HCT116 (cell line): ENCODE data around the gene HERC2. TPM values are rescaled to one million over a fixed set of nuclear protein-coding genes. Genes with fewer than 3 reads are reported as not detected.

Experiments
- ATAC-seq: fragments of 200-7000 bp; cut with Tn5 transposase; 2 replicates; pipeline ENCODE4 v1.9.1; 2020; ENCODE audit warnings: mild to moderate bottlenecking, moderate library complexity
- BruUV-seq: library from RNA; stranded (reverse); fragments of 400-500 nt; replicated peaks from 2 replicates; lab custom pipeline; 2021; lab: Mats Ljungman, UMichigan
- CTCF ChIA-PET: fragments of 300-600 bp; sonication (Branson Sonifier 250); formaldehyde crosslinking; loops from one replicate; lab custom pipeline; 2021; ENCODE audit warnings: antibody characterized with exemption; lab: Charles Lee
- POLR2A ChIA-PET: fragments of 300-600, 350-600 bp; sonication (Branson Sonifier 250); formaldehyde crosslinking; loops from one replicate; lab custom pipeline; 2021; ENCODE audit warnings: antibody characterized with exemption; lab: Charles Lee
- RAD21 ChIA-PET, 2 experiments: fragments of 300-600 bp; sonication (Branson Sonifier 250); formaldehyde crosslinking; loops; one replicate each; lab custom pipeline; 2023; ENCODE audit warnings: low total read pairs in 2 of 2; ENCODE audit not compliant: uncharacterized antibody in 2 of 2, unreplicated experiment in 2 of 2, low non-redundant PET in 1 of 2; lab: Charles Lee
- DNase-seq: peaks from one replicate; pipeline ENCODE4 v3.0.0-alpha.2; 2010; ENCODE audit warnings: low read depth, low spot score
- H2AFZ ChIP-seq: fragments of 200-600 bp; shearing (Covaris generic), sonication (generic); 2 replicates; pipeline ENCODE4 v1.6.1; 2017; ENCODE audit warnings: low read depth, mixed run types, mixed read lengths, antibody characterized with exemption, low read length; ENCODE audit not compliant: poor library complexity, severe bottlenecking
- H3K27ac ChIP-seq: 2 replicates; pipeline ENCODE4 v1.5.1; 2012; ENCODE audit warnings: low read depth, low read length
- H3K27me3 ChIP-seq: fragments of 200-600 bp; sonication (generic); 2 replicates; pipeline ENCODE4 v1.6.1; 2016; ENCODE audit warnings: mixed run types, low read length, mixed read lengths; ENCODE audit not compliant: insufficient read depth
- H3K36me3 ChIP-seq, 2 experiments: fragments of 200-500 bp in 1 of 2; fragments of 200-600 bp in 1 of 2; sonication (Bioruptor generic) in 1 of 2; sonication (generic) in 1 of 2; 2 replicates each; pipeline versions ENCODE4 v1.5.1 to v1.6.1; 2014 to 2016; ENCODE audit warnings: low read length in 2 of 2, inconsistent platforms in 1 of 2, mixed read lengths in 1 of 2, mixed run types in 1 of 2; ENCODE audit not compliant: insufficient read depth in 2 of 2, control insufficient read depth in 1 of 2
- H3K4me1 ChIP-seq, 2 experiments: fragments of 200-600 bp in 1 of 2; sonication (generic) in 1 of 2; 2 replicates each; pipeline versions ENCODE4 v1.5.1 to v1.6.1; 2012 to 2017; ENCODE audit warnings: low read length in 2 of 2, inconsistent platforms in 1 of 2, mild to moderate bottlenecking in 1 of 2, mixed read lengths in 1 of 2, mixed run types in 1 of 2, moderate library complexity in 1 of 2; ENCODE audit not compliant: insufficient read depth in 2 of 2, control insufficient read depth in 1 of 2
- H3K4me2 ChIP-seq: fragments of 200-600 bp; sonication (generic); 2 replicates; pipeline ENCODE4 v1.6.1; 2017; ENCODE audit warnings: mixed run types, low read length, mixed read lengths
- H3K4me3 ChIP-seq, 2 experiments: fragments of 200-600 bp in 1 of 2; sonication (generic) in 1 of 2; replicated peaks in 1 of 2; 2 replicates each; pipeline ENCODE4 v1.5.1; 2011 to 2016; ENCODE audit warnings: low read length in 2 of 2, control low read depth in 1 of 2, low read depth in 1 of 2, mild to moderate bottlenecking in 1 of 2, mixed read lengths in 1 of 2, mixed run types in 1 of 2
- H3K79me2 ChIP-seq: fragments of 200-600 bp; sonication (generic); 2 replicates; pipeline ENCODE4 v1.6.1; 2017; ENCODE audit warnings: mild to moderate bottlenecking, mixed run types, low read length, moderate library complexity, mixed read lengths; ENCODE audit not compliant: insufficient read depth
- H3K9ac ChIP-seq: fragments of 200-600 bp; sonication (generic); 2 replicates; pipeline ENCODE4 v1.6.1; 2016; ENCODE audit warnings: low read length, mixed read lengths
- H3K9me2 ChIP-seq: fragments of 200-600 bp; sonication (generic), shearing (Covaris generic); 2 replicates; pipeline ENCODE4 v1.6.1; 2017; ENCODE audit warnings: mixed run types, mild to moderate bottlenecking, moderate library complexity; ENCODE audit not compliant: insufficient read depth
- H3K9me3 ChIP-seq, 2 experiments: fragments of 200-500 bp in 1 of 2; fragments of 200-600 bp in 1 of 2; sonication (Bioruptor generic) in 1 of 2; sonication (generic) in 1 of 2; 2 replicates each; pipeline ENCODE4 v1.6.1; 2014 to 2017; ENCODE audit warnings: low read length in 2 of 2, mixed read lengths in 2 of 2, inconsistent platforms in 1 of 2, low read depth in 1 of 2, mild to moderate bottlenecking in 1 of 2, mixed run types in 1 of 2, moderate library complexity in 1 of 2; ENCODE audit not compliant: control insufficient read depth in 1 of 2, insufficient read depth in 1 of 2
- H4K20me1 ChIP-seq: fragments of 200-600 bp; sonication (generic), shearing (Covaris generic); 2 replicates; pipeline ENCODE4 v1.6.1; 2017; ENCODE audit warnings: mixed run types, mild to moderate bottlenecking, moderate library complexity; ENCODE audit not compliant: insufficient read depth
- ATF3 ChIP-seq: IDR thresholded peaks from 2 replicates; pipeline ENCODE4 v1.6.1; 2012
- CBX3 ChIP-seq: IDR thresholded peaks from 2 replicates; pipeline ENCODE4 v1.6.1; 2012; ENCODE audit warnings: low read depth
- CEBPB ChIP-seq: IDR thresholded peaks from 2 replicates; pipeline ENCODE4 v1.6.1; 2012; ENCODE audit warnings: low read depth
- CTCF ChIP-seq, 3 experiments: fragments of 200-600 bp in 1 of 3; sonication (generic) in 1 of 3; IDR thresholded peaks in 2 of 3; conservative IDR thresholded peaks in 1 of 3; 2 replicates each; pipeline ENCODE4 v1.5.1; 2012 to 2017; ENCODE audit warnings: low read depth in 2 of 3, low read length in 2 of 3, antibody characterized with exemption in 1 of 3, borderline replicate concordance in 1 of 3, control low read depth in 1 of 3, mild to moderate bottlenecking in 1 of 3, mixed read lengths in 1 of 3, mixed run types in 1 of 3, moderate library complexity in 1 of 3; ENCODE audit not compliant: insufficient read depth in 1 of 3
- FOSL1 ChIP-seq: IDR thresholded peaks from 2 replicates; pipeline ENCODE4 v1.6.1; 2012; ENCODE audit warnings: low read depth
- JUND ChIP-seq: IDR thresholded peaks from 2 replicates; pipeline ENCODE4 v1.6.1; 2012
- POLR2AphosphoS5 ChIP-seq: IDR thresholded peaks from 2 replicates; pipeline ENCODE4 v1.6.1; 2011; ENCODE audit warnings: mild to moderate bottlenecking, low read depth, low read length, moderate library complexity
- RAD21 ChIP-seq: IDR thresholded peaks from 2 replicates; pipeline ENCODE4 v1.6.1; 2012; ENCODE audit warnings: low read depth, mild to moderate bottlenecking
- SIN3A ChIP-seq: IDR thresholded peaks from 2 replicates; pipeline ENCODE4 v1.6.1; 2012; ENCODE audit warnings: low read depth
- SRF ChIP-seq: IDR thresholded peaks from 2 replicates; pipeline ENCODE4 v1.6.1; 2012; ENCODE audit warnings: low read depth
- ZBTB33 ChIP-seq: IDR thresholded peaks from 2 replicates; pipeline ENCODE4 v1.6.1; 2011; ENCODE audit warnings: mild to moderate bottlenecking, low read length, moderate library complexity; ENCODE audit not compliant: insufficient replicate concordance; ENCODE audit errors: extremely low read depth
- ZFX ChIP-seq: fragments of 450-650 bp; IDR thresholded peaks from 2 replicates; pipeline ENCODE4 v1.6.1; 2017
- ZNF274 ChIP-seq: fragments of 200-500 bp; sonication (Bioruptor generic); IDR thresholded peaks from 2 replicates; pipeline ENCODE4 v1.6.1; 2014; ENCODE audit warnings: mild to moderate bottlenecking, low read depth, low read length, inconsistent platforms
- intact Hi-C: fragments of 100-400 bp; cut with micrococcal nuclease; formaldehyde crosslinking; loops from 2 replicates; pipeline ENCODE4 v1.10.0; 2022
- total RNA-seq: library from RNA; stranded (reverse); gene quantifications from one replicate; pipeline ENCODE4 v1.2.1, GENCODE V29; 2021; ENCODE audit not compliant: unreplicated experiment

Gene HERC2
- total RNA-seq, 1 experiment from 2014 or later: 55.5 TPM

- no peak for TF ChIP-seq FOSL1
- TF ChIP-seq SRF: no peak
- no peak for TF ChIP-seq CEBPB
- TF ChIP-seq ZBTB33: no peak
- no peak for TF ChIP-seq ZFX
- no peak for TF ChIP-seq RAD21
Observed at GRCh38 chr15:28182216-28182615, 139.8 kb downstream of the HERC2 start (continued).

- Histone ChIP-seq H3K9me3 (no peaks in the 10 kb centered on the region), H2AFZ (no peak overlapping the region)
- TF ChIP-seq POLR2AphosphoS5 (no peak), SIN3A (no peak), ZNF274 (no peak), JUND (no peak), CBX3 (no peak), CEBPB (no peak), ATF3 (no peak), CTCF (IDR thresholded peaks at IDR 0.05 in 2 of 3, conservative IDR thresholded peaks at IDR 0.05 in 1 of 3; ENCODE audit: borderline replicate concordance in 1 of 3, insufficient read depth in 1 of 3, low read depth in 2 of 3, low read length in 2 of 3) (no peak)
- TF ChIP-seq, all 23 proteins: peak for 0
- ATAC-seq (no peak), DNase-seq (no peak)
- POLR2A ChIA-PET: no interaction called here
- no TSS peak for BruUV-seq
- intact Hi-C loops: no loop called here
- Histone ChIP-seq H3K4me3 (no peak overlapping the region), H3K36me3 (peaks cover 13 to 25% of the 10 kb centered on the region in 2 experiments), H3K79me2 (no peaks in the 10 kb centered on the region), H3K27me3 (no peaks in the 10 kb centered on the region), H4K20me1 (no peaks in the 10 kb centered on the region), H3K4me2 (no peak overlapping the region), H3K9me2 (no peaks in the 10 kb centered on the region), H3K27ac (no peak overlapping the region), H3K9ac (no peak overlapping the region), H3K4me1 (no peaks in the 10 kb centered on the region)
- RAD21 ChIA-PET: no interaction called here
- CTCF ChIA-PET: no interaction called here
Observed at GRCh38 chr15:28181366-28181765, 140.6 kb downstream of the HERC2 start.
